ENCODE data around the gene RPL9. TPM values are rescaled to one million over a fixed set of nuclear protein-coding genes. Genes with fewer than 3 reads are reported as not detected.

Gene RPL9
- total RNA-seq: 3,479 and 3,737 TPM in 2 replicates

GRCh38 chr4:39458505-39459300, at the start of gene RPL9, which contains the start of gene LIAS:
Gene RPL9 (minus strand): TSS chr4:39458922. CDS start chr4:39458439, 483 bp downstream.
Gene LIAS (plus strand): TSS chr4:39459056. CDS start chr4:39459118, 62 bp downstream.

GRCh38 chr4:39406763-39407583, 51.7 kb downstream of the RPL9 start, which contains the start of gene KLB:
Gene KLB (plus strand): TSS chr4:39406930. CDS start chr4:39406950, 20 bp downstream.

Other genes with a start within 250 kb of the RPL9 start
- 32.1 and 43.8 TPM in 2 replicates for gene RFC1, start 92.6 kb downstream of the RPL9 start, total RNA-seq
- under 0.01 TPM in 1 of 2 replicates, not detected in the other for gene KLB, start 52.0 kb downstream of the RPL9 start, total RNA-seq
- 6.6 and 11.3 TPM in 2 replicates for gene LIAS, start 134 bp upstream of the RPL9 start, total RNA-seq
- gene UGDH, start 68.5 kb upstream of the RPL9 start, total RNA-seq: 38.6 and 42.7 TPM in 2 replicates
- gene SMIM14, start 179.9 kb upstream of the RPL9 start, total RNA-seq: 8.4 and 10.9 TPM in 2 replicates
- gene UBE2K, start 239.2 kb upstream of the RPL9 start, total RNA-seq: 18.7 and 26.8 TPM in 2 replicates

Measured in mammary microvascular endothelial cell (primary cell).